Parathyroid adenoma (tissue), 2 donors: ENCODE data around the gene ALOX15B.
A peak's percentile ranks its signal among the peaks of the same experiment; 100 is the strongest.

Experiments used
- H2AFZ ChIP-seq: fragments of 300-600 bp; sonication (generic); one replicate; pipeline ENCODE4 v1.7.0; 2017; ENCODE audit warnings: antibody characterized with exemption, mild to moderate bottlenecking
- H3K27ac ChIP-seq: fragments of 300-600 bp; sonication (generic); one replicate; pipeline ENCODE4 v1.7.0; 2017
- H3K27me3 ChIP-seq: fragments of 300-600 bp; sonication (generic); one replicate; pipeline ENCODE4 v1.7.0; 2017; ENCODE audit warnings: low read length; ENCODE audit not compliant: control insufficient read depth, insufficient read depth
- H3K36me3 ChIP-seq: fragments of 300-600 bp; sonication (generic); one replicate; pipeline ENCODE4 v1.7.0; 2017; ENCODE audit warnings: low read length; ENCODE audit not compliant: control insufficient read depth, insufficient read depth
- H3K4me1 ChIP-seq: fragments of 300-600 bp; sonication (generic); one replicate; pipeline ENCODE4 v1.7.0; 2017; ENCODE audit warnings: control low read depth
- H3K4me2 ChIP-seq: fragments of 300-600 bp; sonication (generic); one replicate; pipeline ENCODE4 v1.7.0; 2017; ENCODE audit warnings: low read length
- H3K4me3 ChIP-seq: fragments of 300-600 bp; sonication (generic); one replicate; pipeline ENCODE4 v1.7.0; 2017; ENCODE audit warnings: low read depth, low read length
- H3K79me2 ChIP-seq: fragments of 300-600 bp; sonication (generic); one replicate; pipeline ENCODE4 v1.7.0; 2017; ENCODE audit warnings: control low read depth
- H3K9ac ChIP-seq: fragments of 300-600 bp; sonication (generic); one replicate; pipeline ENCODE4 v1.7.0; 2017; ENCODE audit warnings: mild to moderate bottlenecking
- H3K9me3 ChIP-seq: fragments of 300-600 bp; sonication (generic); one replicate; pipeline ENCODE4 v1.7.0; 2017; ENCODE audit warnings: low read length; ENCODE audit not compliant: control insufficient read depth
- CTCF ChIP-seq: fragments of 300-600 bp; sonication (generic); IDR thresholded peaks from one replicate; pipeline ENCODE4 v1.7.0; 2017; ENCODE audit warnings: antibody characterized with exemption, mild to moderate bottlenecking
- donor health status: primary hyperparathyroidism.

ALOX15B gene

GRCh38 chr17:8002721-8003593 is 35.9 kb upstream of the ALOX15B start:
- Histone ChIP-seq H3K79me2 (no peaks in the 10 kb centered on the region), H3K4me3 (no peak overlapping the region)

DNA sequence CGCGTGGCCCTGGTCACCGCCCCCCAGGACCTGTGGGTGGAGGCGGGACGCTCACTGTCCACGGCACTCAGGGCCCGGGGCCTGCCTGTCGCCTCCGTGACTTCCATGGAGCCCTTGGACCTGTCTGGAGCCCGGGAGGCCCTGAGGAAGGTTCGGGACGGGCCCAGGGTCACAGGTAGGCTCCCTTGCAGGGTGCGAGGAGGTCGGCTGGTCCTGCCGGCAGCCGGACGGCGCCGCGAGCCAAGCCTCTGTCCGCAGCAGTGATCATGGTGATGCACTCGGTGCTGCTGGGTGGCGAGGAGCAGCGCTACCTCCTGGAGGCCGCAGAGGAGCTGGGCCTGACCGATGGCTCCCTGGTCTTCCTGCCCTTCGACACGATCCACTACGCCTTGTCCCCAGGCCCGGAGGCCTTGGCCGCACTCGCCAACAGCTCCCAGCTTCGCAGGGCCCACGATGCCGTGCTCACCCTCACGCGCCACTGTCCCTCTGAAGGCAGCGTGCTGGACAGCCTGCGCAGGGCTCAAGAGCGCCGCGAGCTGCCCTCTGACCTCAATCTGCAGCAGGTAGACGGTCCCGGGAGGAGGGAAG is 35.2 kb upstream of the ALOX15B start:
- no peak overlapping the region for H3K27ac ChIP-seq
- H3K4me2 ChIP-seq, result no peak overlapping the region
- peaks cover 4% of the 10 kb centered on the region for H3K27me3 ChIP-seq
- no peaks in the 10 kb centered on the region for H3K79me2 ChIP-seq
- TF ChIP-seq CTCF, result no peak
- H3K4me1 ChIP-seq, result no peaks in the 10 kb centered on the region
- peak overlapping the region; percentile 61 for H2AFZ ChIP-seq
- H3K4me3 ChIP-seq, result no peak overlapping the region
- no peaks in the 10 kb centered on the region for H3K36me3 ChIP-seq
- no peaks in the 10 kb centered on the region for H3K9me3 ChIP-seq
- H3K9ac ChIP-seq, result no peak overlapping the region

More at GRCh38 chr17:8002721-8003593, 35.9 kb upstream of the ALOX15B start:
- peaks cover 4% of the 10 kb centered on the region for H3K27me3 ChIP-seq
- no peak for TF ChIP-seq CTCF
- H2AFZ ChIP-seq, result peak overlapping the region; percentile 61
- no peak overlapping the region for H3K27ac ChIP-seq
- H3K4me1 ChIP-seq, result no peaks in the 10 kb centered on the region
- H3K4me2 ChIP-seq, result no peak overlapping the region
- no peaks in the 10 kb centered on the region for H3K36me3 ChIP-seq
- no peak overlapping the region for H3K9ac ChIP-seq
- H3K9me3 ChIP-seq, result no peaks in the 10 kb centered on the region

DNA sequence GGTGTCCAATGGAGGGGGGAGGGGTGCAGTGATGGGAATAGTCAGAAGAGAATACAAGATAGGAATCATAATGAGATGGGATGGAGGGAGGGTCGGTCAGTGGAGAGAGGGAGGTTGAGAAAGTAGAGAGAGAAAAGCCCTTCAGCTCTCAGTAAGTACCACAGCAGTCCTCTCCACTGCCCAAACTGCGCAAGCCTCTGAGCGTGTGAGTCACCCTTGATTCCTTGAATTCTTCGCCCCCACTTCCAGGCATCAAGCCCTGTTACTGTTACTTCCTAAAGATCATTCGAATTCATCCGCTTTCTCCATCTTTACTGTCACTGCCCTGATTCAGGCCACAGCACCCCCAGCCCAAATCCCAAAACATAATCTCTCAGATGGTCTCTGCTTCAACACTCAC is 34.0 kb upstream of the ALOX15B start:
- no peaks in the 10 kb centered on the region for H3K9me3 ChIP-seq
- H3K4me2 ChIP-seq, result no peak overlapping the region
- no peak overlapping the region for H3K9ac ChIP-seq
- H3K27me3 ChIP-seq, result peaks cover 4% of the 10 kb centered on the region
- H2AFZ ChIP-seq, result no peak overlapping the region
- no peak for TF ChIP-seq CTCF
- H3K79me2 ChIP-seq, result no peaks in the 10 kb centered on the region
- H3K27ac ChIP-seq, result no peak overlapping the region
- no peaks in the 10 kb centered on the region for H3K4me1 ChIP-seq
- no peaks in the 10 kb centered on the region for H3K36me3 ChIP-seq
- H3K4me3 ChIP-seq, result no peak overlapping the region

GRCh38 chr17:8005357-8005756 is 33.5 kb upstream of the ALOX15B start:
- H3K36me3 ChIP-seq, result no peaks in the 10 kb centered on the region
- H3K9me3 ChIP-seq, result no peaks in the 10 kb centered on the region
- no peak overlapping the region for H3K9ac ChIP-seq
- H2AFZ ChIP-seq, result no peak overlapping the region
- TF ChIP-seq CTCF, result no peak
- peaks cover 4% of the 10 kb centered on the region for H3K27me3 ChIP-seq
- H3K4me2 ChIP-seq, result no peak overlapping the region
- H3K4me1 ChIP-seq, result no peaks in the 10 kb centered on the region
- H3K4me3 ChIP-seq, result no peak overlapping the region
- H3K79me2 ChIP-seq, result no peaks in the 10 kb centered on the region
- no peak overlapping the region for H3K27ac ChIP-seq
